Transverse colon (tissue), 4 donors: ENCODE results near the gene GABPB1. TPM values are rescaled to one million over a fixed set of nuclear protein-coding genes. Genes with fewer than 3 reads are reported as not detected.
A peak's percentile ranks its signal among the peaks of the same experiment; 100 is the strongest.

Experiments
- DNase-seq: peaks from one replicate; pipeline ENCODE4 v3.0.0-alpha.2; 2019
- H3K27ac ChIP-seq, 4 donors: fragments of 200-600 bp; sonication (generic); 2 replicates each; pipeline ENCODE4 v1.5.1; 2016 to 2018; ENCODE audit warnings: inconsistent platforms in 4 of 4
- H3K27me3 ChIP-seq: fragments of 200-600 bp; sonication (generic); 2 replicates; pipeline ENCODE4 v1.5.1; 2017; ENCODE audit warnings: inconsistent platforms
- H3K36me3 ChIP-seq, 4 donors: fragments of 200-600 bp; sonication (generic); 2 replicates each; pipeline ENCODE4 v1.5.1; 2017 to 2019; ENCODE audit warnings: inconsistent platforms in 4 of 4
- H3K4me1 ChIP-seq, 4 donors: fragments of 200-600 bp; sonication (generic); 2 replicates each; pipeline ENCODE4 v1.5.1; 2017 to 2020; ENCODE audit warnings: inconsistent platforms in 4 of 4
- H3K4me3 ChIP-seq, 4 donors: fragments of 200-600 bp; sonication (generic); 1 replicate in 1 of 4; 2 replicates in 3 of 4; pipeline versions ENCODE4 v1.5.1 to v1.6.1; 2017 to 2019; ENCODE audit warnings: inconsistent platforms in 4 of 4
- H3K9me3 ChIP-seq, 2 donors: fragments of 200-600 bp; sonication (generic); 2 replicates each; pipeline ENCODE4 v1.5.1; 2017 to 2019; ENCODE audit warnings: inconsistent platforms in 2 of 2
- CTCF ChIP-seq, 5 experiments: fragments of 200-600 bp in 3 of 5; fragments of 450-650 bp in 2 of 5; sonication (generic) in 3 of 5; IDR thresholded peaks; 1 replicate in 2 of 5; 2 replicates in 3 of 5; pipeline ENCODE4 v1.5.1; 2016 to 2017; ENCODE audit warnings: antibody characterized with exemption in 5 of 5, inconsistent platforms in 3 of 5, mild to moderate bottlenecking in 2 of 5, moderate library complexity in 1 of 5
- EP300 ChIP-seq: sonication (generic); formaldehyde crosslinking; IDR thresholded peaks from one replicate; pipeline ENCODE4 v1.6.1; 2017; ENCODE audit warnings: antibody characterized with exemption, low read depth
- POLR2A ChIP-seq: fragments of 450-650 bp; IDR thresholded peaks from one replicate; pipeline ENCODE4 v1.6.1; 2016; ENCODE audit warnings: antibody characterized with exemption, mild to moderate bottlenecking, moderate library complexity
- POLR2AphosphoS5 ChIP-seq, 3 donors: sonication (generic); formaldehyde crosslinking; IDR thresholded peaks; one replicate each; pipeline ENCODE4 v1.6.1; 2016; ENCODE audit warnings: antibody characterized with exemption in 3 of 3
- WGBS, 2 donors: methylation state at CpG; one replicate each; pipeline ENCODE4 v1.1.5; 2018; ENCODE audit warnings: low coverage in 1 of 2; 5-methylcytosine and 5-hydroxymethylcytosine counted together
- in situ Hi-C, 4 donors: fragments of 200-750 bp; cut with MboI; loops; one replicate each; pipeline versions ENCODE4 v1.15.0 to v1.15.1; 2017; ENCODE audit warnings: low sequenced_read_pairs in 3 of 4, low pct_ligation_motif_present in 1 of 4, low pct_unique_long_range_greater_than_20kb in 1 of 4
- intact Hi-C: fragments of 100-400 bp; cut with DNase I; formaldehyde crosslinking; loops from one replicate; pipeline ENCODE4 v1.15.1; 2023; ENCODE audit warnings: low total_unique reads
- total RNA-seq, 4 donors: library from RNA; depleted of rRNA; stranded (reverse); fragments of >200 nt; gene quantifications; one replicate each; pipeline ENCODE4 v1.1.0, GENCODE V29; 2016

Gene GABPB1
- total RNA-seq, 4 donors from 2014 or later = 2.2 to 21.4 (median 13.1) TPM

- Histone ChIP-seq H3K36me3 (no peaks in the 10 kb centered on the region), H3K27ac (no peak overlapping the region), H3K9me3 (no peaks in the 10 kb centered on the region), H3K4me3 (no peak overlapping the region), H3K27me3 (no peaks in the 10 kb centered on the region), H3K4me1 (no peaks in the 10 kb centered on the region)
- intact Hi-C loops = no loop called here
- no peak for DNase-seq
- no peak for TF ChIP-seq POLR2A
- TF ChIP-seq CTCF (IDR thresholded peaks at IDR 0.05) = no peak
- TF ChIP-seq EP300 = no peak
- TF ChIP-seq POLR2AphosphoS5 (IDR thresholded peaks at IDR 0.05) = no peak
- 88 to 91% methylated on average over 3 of the region's 3 CpGs for WGBS, 2 donors
- in situ Hi-C loops = no loop called here
Observed at GRCh38 chr15:50275908-50276307, 79.1 kb downstream of the GABPB1 start.

- no peaks in the 10 kb centered on the region for H3K4me1 ChIP-seq
- H3K9me3 ChIP-seq = no peaks in the 10 kb centered on the region
- in situ Hi-C loops = no loop called here
- H3K27ac ChIP-seq = no peak overlapping the region
- no peaks in the 10 kb centered on the region for H3K27me3 ChIP-seq
- no peaks in the 10 kb centered on the region for H3K36me3 ChIP-seq
- DNase-seq = no peak
- no peak for TF ChIP-seq CTCF (IDR thresholded peaks at IDR 0.05)
- TF ChIP-seq POLR2A = no peak
- TF ChIP-seq EP300 = no peak
- no peak for TF ChIP-seq POLR2AphosphoS5 (IDR thresholded peaks at IDR 0.05)
- WGBS, 2 donors = 42 to 51% methylated on average over 2 of the region's 2 CpGs
- H3K4me3 ChIP-seq = no peak overlapping the region
- intact Hi-C loops = no loop called here
Observed at GRCh38 chr15:50275091-50275490, 79.9 kb downstream of the GABPB1 start.

- Histone ChIP-seq H3K27me3 (no peaks in the 10 kb centered on the region), H3K36me3 (no peaks in the 10 kb centered on the region), H3K27ac (no peak overlapping the region), H3K4me3 (no peak overlapping the region), H3K4me1 (no peaks in the 10 kb centered on the region), H3K9me3 (no peaks in the 10 kb centered on the region)
- WGBS, 2 donors = 83 to 87% methylated on average over 2 of the region's 2 CpGs
- TF ChIP-seq POLR2AphosphoS5 (IDR thresholded peaks at IDR 0.05) (no peak), POLR2A (no peak), EP300 (no peak), CTCF (IDR thresholded peaks at IDR 0.05) (no peak)
- in situ Hi-C loops = no loop called here
- intact Hi-C loops = no loop called here
- no peak for DNase-seq
Observed at GRCh38 chr15:50267577-50267976, 87.4 kb downstream of the GABPB1 start.

GRCh38 chr15:50265620-50266019 is 89.4 kb downstream of the GABPB1 start, which contains the start of gene HDC:
TSS of gene HDC (minus strand) at chr15:50265726. CDS start at chr15:50265623, 103 bp downstream.
- WGBS, 2 donors = 84% methylated on average over 9 of the region's 9 CpGs; no CpG with 5 or more reads in 1 of the 2 donors
- Histone ChIP-seq H3K9me3 (no peaks in the 10 kb centered on the region), H3K27ac (no peak within 1 kb of the TSS), H3K4me1 (no peaks in the 10 kb centered on the region), H3K4me3 (no peak within 1 kb of the TSS), H3K36me3 (no peaks in the 10 kb centered on the region), H3K27me3 (no peaks in the 10 kb centered on the region)
- in situ Hi-C loops (no loop called here), intact Hi-C loops (no loop called here)
- no peak for TF ChIP-seq POLR2AphosphoS5 (IDR thresholded peaks at IDR 0.05)
- no peak for DNase-seq

DNA sequence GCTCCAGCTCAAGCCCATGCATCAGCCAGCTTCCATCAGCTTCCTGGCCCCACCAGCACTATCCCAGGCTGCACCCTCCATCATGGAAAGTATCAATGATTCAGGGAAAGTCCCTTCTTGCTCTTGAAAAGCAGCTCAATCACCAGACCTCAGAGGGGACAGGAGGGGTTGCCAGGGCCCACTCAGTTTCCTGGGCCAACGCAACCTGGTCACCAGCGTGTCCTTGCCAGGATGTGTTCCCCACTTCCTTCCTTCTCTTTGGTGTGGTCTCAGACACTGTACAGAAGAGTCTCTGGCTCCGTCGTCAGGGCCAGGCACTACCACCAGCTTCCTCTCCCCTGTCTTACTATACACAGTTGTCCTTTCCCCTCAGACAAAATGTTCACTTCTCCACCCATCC is 92.5 kb downstream of the GABPB1 start:
- DNase-seq = peak; percentile 16
- H3K27ac ChIP-seq = no peak overlapping the region
- no peak overlapping the region for H3K4me3 ChIP-seq
- intact Hi-C loops (no loop called here), in situ Hi-C loops (no loop called here)
- no peak for TF ChIP-seq CTCF (IDR thresholded peaks at IDR 0.05)
- no peak for TF ChIP-seq EP300
- no peak for TF ChIP-seq POLR2AphosphoS5 (IDR thresholded peaks at IDR 0.05)
- no peak for TF ChIP-seq POLR2A
- H3K36me3 ChIP-seq = no peaks in the 10 kb centered on the region
- no peaks in the 10 kb centered on the region for H3K4me1 ChIP-seq
- H3K27me3 ChIP-seq = no peaks in the 10 kb centered on the region
- 63% methylated on average over 4 of the region's 4 CpGs; no CpG with 5 or more reads in 1 of the 2 donors for WGBS, 2 donors
- no peaks in the 10 kb centered on the region for H3K9me3 ChIP-seq
